Neural crest cell (in vitro differentiated cells): ENCODE data around the gene FRMPD3. TPM values are rescaled to one million over a fixed set of nuclear protein-coding genes. Genes with fewer than 3 reads are reported as not detected.

ENCODE experiments used
- DNase-seq: peaks from one replicate; pipeline ENCODE4 v3.0.0; 2021; ENCODE audit warnings: low read depth, mixed read lengths, low spot score
- H3K27ac Mint-ChIP-seq: one replicate; pipeline ENCODE4 v1.8.0; 2021; ENCODE audit warnings: mild to moderate bottlenecking, mixed read lengths; ENCODE audit not compliant: unreplicated experiment
- H3K27me3 Mint-ChIP-seq: 2 replicates; pipeline ENCODE4 v1.8.0; 2021; ENCODE audit warnings: low read depth, mild to moderate bottlenecking, mixed read lengths
- H3K36me3 Mint-ChIP-seq: 2 replicates; pipeline ENCODE4 v1.8.0; 2021; ENCODE audit warnings: low read depth, mild to moderate bottlenecking, mixed read lengths
- H3K4me1 Mint-ChIP-seq: 2 replicates; pipeline ENCODE4 v1.8.0; 2021; ENCODE audit warnings: mixed read lengths
- H3K4me3 Mint-ChIP-seq: one replicate; pipeline ENCODE4 v1.8.0; 2021; ENCODE audit warnings: mild to moderate bottlenecking, mixed read lengths
- H3K9me3 Mint-ChIP-seq: 2 replicates; pipeline ENCODE4 v1.8.0; 2021; ENCODE audit warnings: mixed read lengths
- CTCF ChIP-seq: fragments of 200-600 bp; sonication (generic); conservative IDR thresholded peaks from 2 replicates; pipeline ENCODE4 v1.5.0; 2021; ENCODE audit warnings: antibody characterized with exemption, mild to moderate bottlenecking
- total RNA-seq: library from RNA; stranded (reverse); gene quantifications from 2 replicates; pipeline ENCODE4 v1.2.1, GENCODE V29; 2021

The FRMPD3 gene
- total RNA-seq, 1 donor from 2014 or later, result 2.3 TPM

GRCh38 chrX:107448625-107448997 lies 841 bp upstream of the FRMPD3 start:
- H3K27ac Mint-ChIP-seq, result no peak overlapping the region

GRCh38 chrX:107450823-107451509 lies 1.5 kb downstream of the FRMPD3 start:
- H3K4me1 Mint-ChIP-seq, result peaks cover 16% of the 10 kb centered on the region
- H3K9me3 Mint-ChIP-seq, result peaks cover 2% of the 10 kb centered on the region
- H3K4me3 Mint-ChIP-seq, result peak overlapping the region; percentile 88
- H3K27ac Mint-ChIP-seq, result no peak overlapping the region
- DNase-seq, result peak; percentile 25
- peak; percentile 35 for TF ChIP-seq CTCF
- peaks cover 46% of the 10 kb centered on the region for H3K27me3 Mint-ChIP-seq
- peaks cover 3% of the 10 kb centered on the region for H3K36me3 Mint-ChIP-seq

More at GRCh38 chrX:107448625-107448997, 841 bp upstream of the FRMPD3 start:
- DNase-seq, result no peak
- peaks cover 46% of the 10 kb centered on the region for H3K27me3 Mint-ChIP-seq
- no peaks in the 10 kb centered on the region for H3K9me3 Mint-ChIP-seq
- H3K4me1 Mint-ChIP-seq, result peaks cover 16% of the 10 kb centered on the region
- TF ChIP-seq CTCF, result no peak
- H3K36me3 Mint-ChIP-seq, result peaks cover 3% of the 10 kb centered on the region
- peak overlapping the region; percentile 83 for H3K4me3 Mint-ChIP-seq

GRCh38 chrX:107451731-107452130 lies 2.3 kb downstream of the FRMPD3 start:
- Mint-ChIP-seq H3K4me1 (peaks cover 16% of the 10 kb centered on the region), H3K27me3 (peaks cover 46% of the 10 kb centered on the region), H3K9me3 (peaks cover 7% of the 10 kb centered on the region), H3K4me3 (peak overlapping the region; percentile 88), H3K27ac (no peak overlapping the region), H3K36me3 (peaks cover 3% of the 10 kb centered on the region)
- no peak for DNase-seq
- no peak for TF ChIP-seq CTCF

GRCh38 chrX:107452581-107452980 lies 3.1 kb downstream of the FRMPD3 start:
- no peak for TF ChIP-seq CTCF
- no peak overlapping the region for H3K27ac Mint-ChIP-seq
- H3K27me3 Mint-ChIP-seq, result peaks cover 43% of the 10 kb centered on the region
- DNase-seq, result no peak
- H3K9me3 Mint-ChIP-seq, result peaks cover 9% of the 10 kb centered on the region
- peaks cover 16% of the 10 kb centered on the region for H3K4me1 Mint-ChIP-seq
- H3K4me3 Mint-ChIP-seq, result no peak overlapping the region
- H3K36me3 Mint-ChIP-seq, result peaks cover 3% of the 10 kb centered on the region

GRCh38 chrX:107454302-107454701 lies 4.8 kb downstream of the FRMPD3 start:
- Mint-ChIP-seq H3K27me3 (peaks cover 30% of the 10 kb centered on the region), H3K9me3 (peaks cover 9% of the 10 kb centered on the region), H3K4me1 (peaks cover 9% of the 10 kb centered on the region), H3K36me3 (peaks cover 3% of the 10 kb centered on the region), H3K4me3 (no peak overlapping the region), H3K27ac (no peak overlapping the region)
- TF ChIP-seq CTCF, result no peak
- no peak for DNase-seq
